ENCODE data around the gene RANBP3.

Gene RANBP3

DNA sequence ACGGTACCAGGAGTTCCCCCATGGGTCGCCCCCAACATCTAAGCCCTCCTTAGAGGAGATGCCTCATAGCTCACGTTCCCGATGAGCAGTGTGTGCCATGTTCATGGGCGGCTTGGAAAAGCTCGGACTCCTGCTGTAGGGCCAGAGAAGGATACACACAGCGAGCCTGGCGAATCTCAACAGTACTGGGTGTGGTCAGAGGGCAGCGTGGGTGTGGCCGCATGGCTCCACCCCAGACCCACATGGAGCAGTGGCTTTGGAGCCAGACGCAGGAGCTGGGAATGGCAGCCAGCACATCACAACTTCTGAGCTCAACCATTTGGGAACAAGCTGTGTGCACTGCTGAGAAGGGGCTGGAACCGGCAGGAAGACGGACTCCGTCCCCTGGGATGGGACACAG, 48.3 kb downstream of the RANBP3 start:
- DNase-seq (ENCODE audit: low read depth in 3 of 3): no peak

DNA sequence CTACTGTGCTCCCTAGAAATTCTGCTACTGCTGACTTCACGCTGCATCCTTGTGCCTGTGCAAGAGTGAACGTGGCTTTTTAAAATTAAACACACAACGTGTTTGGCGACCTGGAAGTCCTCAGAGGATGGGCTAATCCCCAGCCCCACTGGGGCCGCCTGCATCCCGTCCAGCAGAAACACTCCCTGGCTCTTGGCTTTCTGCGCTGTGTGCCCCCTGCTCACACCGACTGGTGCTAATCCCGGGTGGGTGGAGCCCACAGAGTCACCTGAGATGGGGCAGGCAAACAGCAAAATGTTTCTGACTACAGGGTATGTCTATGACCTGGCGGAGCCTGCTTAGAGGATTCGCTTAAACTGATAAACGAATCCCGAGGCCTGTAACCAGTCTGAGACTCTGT, 48.8 kb downstream of the RANBP3 start:
- DNase-seq (ENCODE audit: low read depth in 3 of 3): no peak

DNA sequence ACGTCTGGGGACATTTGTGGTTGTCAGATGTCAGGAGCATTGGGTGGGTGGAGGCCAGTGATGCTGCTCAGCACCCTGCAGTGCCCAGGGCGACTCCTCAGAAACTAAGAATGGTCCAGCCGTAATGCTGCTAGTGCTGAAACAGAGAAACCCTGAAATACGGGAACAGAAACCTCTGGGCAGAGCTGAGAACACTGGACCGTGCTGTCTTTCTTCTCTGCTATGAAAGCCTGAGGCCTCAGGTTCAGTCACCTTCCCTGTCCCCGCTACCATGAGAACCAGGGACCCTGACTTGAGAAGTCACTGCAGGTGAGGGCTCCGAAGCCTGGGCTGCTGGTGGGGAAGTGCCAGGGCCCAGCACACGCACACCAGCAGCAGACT, 50.5 kb downstream of the RANBP3 start:
- DNase-seq (ENCODE audit: low read depth in 3 of 3): no peak

DNA sequence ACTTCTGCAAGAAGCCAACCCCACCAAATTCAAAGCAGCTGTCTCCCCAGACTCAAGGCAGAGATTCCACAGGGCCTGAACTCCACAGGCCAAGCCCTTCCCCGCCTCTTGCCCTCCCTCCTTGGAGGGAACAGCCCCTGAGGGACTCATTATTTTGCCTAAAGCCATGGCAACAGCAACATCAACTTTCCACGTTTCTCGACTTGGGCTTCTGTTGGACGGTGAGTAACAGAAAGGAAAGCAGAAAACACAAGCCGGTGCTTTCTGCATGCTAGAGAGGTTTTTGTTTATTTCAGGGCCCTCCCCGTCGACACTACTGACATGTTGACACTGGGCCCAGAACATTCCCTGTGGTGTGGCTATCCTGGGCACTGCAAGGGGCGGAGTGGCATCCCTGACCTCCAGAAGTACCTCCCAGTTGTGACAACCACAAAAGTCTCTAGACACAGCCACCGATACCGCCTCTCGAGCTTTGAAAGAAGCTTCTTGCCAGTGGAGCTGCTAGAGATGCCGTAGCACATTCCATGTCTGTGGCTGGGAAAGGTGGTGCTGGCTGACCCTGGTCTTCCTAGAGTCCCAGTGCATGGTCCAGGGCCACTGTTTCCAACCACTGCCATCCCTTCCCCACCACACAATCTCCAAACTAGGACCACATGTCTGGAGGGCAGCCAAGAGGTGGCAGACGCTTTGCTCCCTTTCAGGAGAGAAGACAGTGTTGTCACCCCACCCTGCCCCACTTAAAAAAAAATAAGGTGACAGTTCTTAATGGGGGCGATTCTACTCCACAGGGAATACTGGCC, 51.1 kb downstream of the RANBP3 start:
- no peak for DNase-seq (ENCODE audit: low read depth in 3 of 3)

DNA sequence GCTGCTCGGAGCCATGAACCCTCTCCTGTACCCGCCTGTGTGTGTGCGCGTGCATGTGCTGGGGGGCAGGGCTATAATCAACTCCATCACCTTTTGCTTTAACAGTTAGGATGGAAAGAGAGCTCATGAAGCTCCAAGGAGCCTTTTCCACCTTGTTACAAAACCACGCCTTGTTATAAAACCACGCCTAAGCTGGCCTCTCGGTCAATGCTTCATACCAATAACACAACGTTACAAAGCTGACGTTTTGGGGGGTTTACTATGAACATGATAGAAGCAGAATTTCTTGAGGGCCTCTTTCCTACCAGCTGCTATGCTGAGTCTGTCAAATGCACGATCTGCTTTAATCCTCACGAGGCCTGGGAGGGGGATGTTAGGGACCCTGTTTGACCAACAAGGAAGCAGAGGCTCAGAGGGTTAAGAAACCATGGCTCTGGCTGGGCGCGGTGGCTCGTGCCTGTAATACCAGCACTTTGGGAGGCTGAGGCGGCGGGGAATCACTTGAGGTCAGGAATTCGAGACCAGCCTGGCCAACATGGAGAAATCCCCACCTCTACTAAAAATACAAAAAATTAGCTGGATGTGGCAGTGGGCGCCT, 52.0 kb downstream of the RANBP3 start:
- no peak for DNase-seq (ENCODE audit: low read depth in 3 of 3)

DNA sequence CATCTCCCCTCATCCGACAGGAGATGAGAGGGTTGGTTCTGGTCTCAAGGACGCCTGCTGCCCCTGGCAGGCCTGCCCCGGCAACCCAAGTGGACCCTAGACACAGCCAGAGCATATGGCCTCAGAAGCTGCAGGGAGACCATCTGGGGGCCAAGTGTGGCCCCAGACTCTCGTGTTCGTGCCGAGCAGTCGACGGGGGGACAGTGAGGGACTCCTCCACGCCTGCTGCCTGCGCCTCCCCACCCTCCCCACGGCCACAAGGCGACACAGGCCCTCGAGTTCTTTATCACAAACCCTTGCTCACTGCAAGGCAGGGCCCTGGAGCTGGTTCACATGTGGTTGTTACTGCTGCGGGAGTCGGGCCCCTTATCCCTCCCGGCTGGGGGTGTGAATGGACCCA, 54.6 kb downstream of the RANBP3 start:
- no peak for DNase-seq (ENCODE audit: low read depth in 3 of 3)

DNA sequence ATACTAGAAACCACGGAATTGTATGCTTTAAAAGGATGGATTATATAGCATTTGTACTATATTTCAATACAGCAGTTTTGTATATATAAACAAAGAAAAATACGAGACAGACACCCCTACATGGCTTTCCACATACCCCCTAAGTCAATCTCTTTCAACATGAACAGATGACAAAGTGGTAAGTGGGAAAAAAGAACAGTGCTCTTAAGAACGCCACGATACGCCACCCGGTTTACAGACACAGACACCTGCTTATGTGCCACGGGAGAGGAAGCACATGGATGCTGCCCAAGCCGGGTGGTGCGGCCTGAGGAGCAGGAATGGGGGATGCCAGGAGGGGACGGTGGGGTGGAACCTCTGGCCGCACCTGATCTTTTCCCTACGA, 55.8 kb downstream of the RANBP3 start:
- DNase-seq (ENCODE audit: low read depth in 3 of 3): no peak

DNA sequence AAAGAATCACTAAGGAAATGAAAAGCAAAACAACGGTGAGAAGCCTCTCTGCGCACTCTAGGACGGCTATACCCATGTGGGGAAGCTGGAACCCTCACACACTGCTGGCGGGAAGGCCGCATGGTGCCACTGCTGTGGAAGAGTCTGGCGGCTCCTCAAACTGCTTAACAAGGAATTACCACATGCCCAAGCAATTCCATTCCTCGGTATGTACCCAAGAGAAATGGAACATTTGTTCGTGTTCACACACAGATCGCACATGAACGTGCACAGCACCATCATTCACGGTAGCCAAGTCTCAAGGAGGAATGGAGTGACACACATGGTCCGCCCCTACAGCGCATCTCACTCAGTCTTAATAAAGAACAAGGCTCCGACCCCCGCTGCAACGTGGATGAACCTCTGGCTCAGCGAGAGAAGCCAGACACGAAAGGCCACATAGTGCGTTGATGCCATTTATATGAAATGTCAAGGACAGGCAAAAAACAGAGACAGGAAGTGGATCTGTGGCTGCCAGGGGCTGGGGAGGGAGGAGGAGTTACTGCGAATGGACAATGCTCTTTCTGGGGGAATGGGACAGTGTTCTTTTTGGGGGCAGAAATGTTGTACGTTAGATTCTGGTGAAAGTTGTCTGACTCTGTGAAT, 56.3 kb downstream of the RANBP3 start:
- no peak for DNase-seq (ENCODE audit: low read depth in 3 of 3)

DNA sequence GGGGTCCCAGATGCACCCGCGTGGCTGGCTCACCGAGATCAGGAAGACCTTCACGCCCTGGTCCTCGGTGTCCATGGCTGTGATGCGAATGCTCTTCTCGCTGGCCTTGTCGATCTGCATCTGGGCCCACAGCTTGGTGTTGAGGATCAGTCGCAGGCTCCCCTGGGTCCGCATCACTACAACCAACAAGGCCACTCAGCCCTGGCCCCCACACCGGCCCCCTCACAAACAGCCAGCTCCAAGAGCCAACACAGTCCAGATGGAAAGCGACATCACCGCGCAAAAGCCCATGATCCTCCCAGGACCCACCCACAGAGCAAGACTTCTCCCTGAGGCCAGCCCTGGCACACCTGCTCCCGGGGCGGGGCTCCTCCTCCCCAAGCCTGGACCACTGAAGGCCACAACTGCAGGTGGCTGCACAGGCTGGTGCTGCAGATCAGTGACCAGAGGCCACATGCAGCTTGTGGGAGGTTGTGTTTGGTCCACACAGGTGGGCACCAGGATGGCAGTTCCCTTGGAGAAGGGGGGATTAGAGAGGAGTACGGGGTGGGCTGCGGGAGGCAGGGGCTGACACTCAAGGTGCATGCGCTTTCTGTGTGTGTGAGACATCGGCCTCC, 59.4 kb downstream of the RANBP3 start:
- DNase-seq (ENCODE audit: low read depth in 3 of 3): no peak

DNA sequence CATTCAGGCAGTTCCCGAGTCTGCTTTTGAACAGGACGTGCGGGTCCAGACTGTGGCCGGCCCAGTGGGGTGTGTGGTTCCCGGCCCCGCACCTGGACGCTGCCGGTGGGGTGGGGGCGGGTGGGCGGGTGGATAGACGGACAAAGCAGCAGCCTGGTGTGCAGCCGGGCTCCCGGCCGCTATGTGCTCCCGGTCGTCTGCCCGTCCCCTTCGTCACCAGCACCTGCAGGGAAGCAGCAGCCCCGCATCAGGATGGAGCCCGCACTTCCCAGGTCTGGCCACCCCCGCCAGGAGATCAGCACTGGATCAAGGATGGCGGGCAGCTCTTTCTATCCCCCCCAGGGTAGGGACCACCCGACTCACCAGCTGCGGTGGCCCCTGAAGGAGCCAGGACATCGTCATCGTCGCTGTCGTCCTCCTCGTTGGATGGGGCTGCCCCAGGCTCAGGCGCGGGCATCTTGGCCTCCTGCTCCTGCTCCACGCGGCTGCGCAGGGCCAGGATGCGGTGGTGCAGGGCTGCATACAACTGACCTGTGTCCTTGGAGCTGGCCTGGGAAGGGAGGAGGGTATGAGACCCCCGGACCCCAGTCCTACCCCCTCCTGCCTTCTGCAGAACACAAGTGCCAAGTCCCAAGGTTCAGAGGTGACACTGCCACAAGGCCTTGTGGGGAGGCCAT, 60.4 kb downstream of the RANBP3 start:
- DNase-seq (ENCODE audit: low read depth in 3 of 3): no peak

DNA sequence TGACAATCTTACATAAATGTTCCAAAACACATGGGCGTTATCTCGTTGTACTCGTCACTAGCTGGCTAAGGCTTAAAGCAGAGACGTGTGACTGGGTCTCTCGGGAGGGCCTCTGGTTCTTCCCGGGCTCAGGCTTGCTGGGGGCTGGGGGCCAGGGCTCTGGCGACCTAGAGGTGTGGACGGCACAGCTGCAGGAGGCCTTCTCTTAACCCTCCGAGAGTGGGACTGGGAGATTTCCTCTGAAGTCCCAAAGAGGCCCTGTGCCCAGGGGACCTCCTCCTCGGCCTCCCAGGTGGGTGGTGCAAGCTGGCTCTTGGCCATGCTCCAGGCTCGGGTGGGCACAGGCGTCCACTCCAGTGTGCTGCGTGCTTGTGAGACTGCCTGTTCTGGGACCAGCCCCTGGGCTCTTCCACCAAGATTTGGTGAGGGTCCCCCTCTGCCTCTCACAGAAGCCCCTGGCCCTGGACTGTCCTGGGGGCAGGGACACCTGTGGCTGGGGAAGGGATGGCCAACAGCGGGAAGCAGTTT, 61.7 kb downstream of the RANBP3 start:
- DNase-seq (ENCODE audit: low read depth in 3 of 3): no peak

DNA sequence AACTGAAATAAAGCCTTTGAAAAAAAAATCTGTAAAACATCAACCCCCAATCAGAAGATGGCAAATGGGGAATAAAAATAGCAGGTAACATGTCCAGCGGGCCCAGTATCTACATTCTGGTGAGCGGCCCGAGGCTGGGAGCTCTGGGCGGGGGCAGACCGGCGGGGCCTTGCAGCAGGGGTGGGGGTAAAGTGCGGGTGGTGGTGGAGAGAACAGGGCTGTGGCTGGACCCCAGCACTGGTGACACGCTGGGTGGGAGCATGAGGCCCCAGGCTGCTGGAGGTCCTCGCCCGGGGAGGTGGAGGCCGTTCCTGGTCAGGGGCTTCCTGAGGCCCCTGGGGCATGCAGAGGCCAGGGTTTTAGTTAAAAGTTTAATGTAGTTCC, 62.2 kb downstream of the RANBP3 start:
- no peak for DNase-seq (ENCODE audit: low read depth in 3 of 3)

DNA sequence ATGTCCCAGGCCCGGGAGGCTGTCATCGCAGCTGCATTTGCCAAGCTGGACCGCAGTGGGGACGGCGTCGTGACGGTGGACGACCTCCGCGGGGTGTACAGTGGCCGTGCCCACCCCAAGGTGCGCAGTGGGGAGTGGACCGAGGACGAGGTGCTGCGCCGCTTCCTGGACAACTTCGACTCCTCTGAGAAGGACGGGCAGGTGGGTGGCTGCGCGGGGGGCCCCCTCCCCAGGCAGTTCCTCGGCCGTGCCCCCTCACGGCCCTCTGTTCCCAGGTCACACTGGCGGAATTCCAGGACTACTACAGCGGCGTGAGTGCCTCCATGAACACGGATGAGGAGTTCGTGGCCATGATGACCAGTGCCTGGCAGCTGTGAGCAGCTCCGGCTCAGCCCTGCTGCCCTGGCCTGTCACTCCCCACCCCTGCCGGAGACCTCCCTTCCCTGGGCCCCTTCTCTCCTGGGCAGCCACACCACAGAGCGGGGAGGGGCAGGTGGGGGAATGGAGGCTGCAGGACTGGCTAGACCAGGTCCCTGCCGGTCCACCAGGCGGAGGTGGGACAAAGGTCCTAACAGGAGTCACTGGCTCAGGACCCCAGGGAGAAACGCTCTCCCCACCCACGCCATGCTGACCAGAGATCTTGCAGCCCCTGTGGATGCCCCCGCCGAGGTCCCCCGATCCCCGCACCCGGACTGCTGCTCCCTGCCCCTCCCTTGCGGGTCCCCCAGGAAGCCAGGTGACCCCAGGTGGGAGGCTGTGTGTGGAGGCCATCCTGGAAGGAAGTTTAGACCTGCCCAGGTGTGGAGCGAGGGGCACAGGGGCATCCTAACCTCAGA, 62.8 kb downstream of the RANBP3 start:
- DNase-seq (ENCODE audit: low read depth in 3 of 3): no peak

DNA sequence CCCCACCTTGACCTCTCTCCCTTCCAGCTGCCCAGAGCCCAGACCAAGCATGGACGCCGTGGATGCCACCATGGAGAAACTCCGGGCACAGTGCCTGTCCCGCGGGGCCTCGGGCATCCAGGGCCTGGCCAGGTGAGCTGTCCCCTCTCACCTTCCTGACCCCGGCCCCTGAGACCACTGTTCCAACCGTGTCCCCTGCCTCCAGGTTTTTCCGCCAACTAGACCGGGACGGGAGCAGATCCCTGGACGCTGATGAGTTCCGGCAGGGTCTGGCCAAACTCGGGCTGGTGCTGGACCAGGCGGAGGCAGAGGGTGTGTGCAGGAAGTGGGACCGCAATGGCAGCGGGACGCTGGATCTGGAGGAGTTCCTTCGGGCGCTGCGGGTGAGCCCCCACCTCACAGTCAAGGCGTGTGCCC, 63.6 kb downstream of the RANBP3 start:
- DNase-seq (ENCODE audit: low read depth in 3 of 3): no peak

DNA sequence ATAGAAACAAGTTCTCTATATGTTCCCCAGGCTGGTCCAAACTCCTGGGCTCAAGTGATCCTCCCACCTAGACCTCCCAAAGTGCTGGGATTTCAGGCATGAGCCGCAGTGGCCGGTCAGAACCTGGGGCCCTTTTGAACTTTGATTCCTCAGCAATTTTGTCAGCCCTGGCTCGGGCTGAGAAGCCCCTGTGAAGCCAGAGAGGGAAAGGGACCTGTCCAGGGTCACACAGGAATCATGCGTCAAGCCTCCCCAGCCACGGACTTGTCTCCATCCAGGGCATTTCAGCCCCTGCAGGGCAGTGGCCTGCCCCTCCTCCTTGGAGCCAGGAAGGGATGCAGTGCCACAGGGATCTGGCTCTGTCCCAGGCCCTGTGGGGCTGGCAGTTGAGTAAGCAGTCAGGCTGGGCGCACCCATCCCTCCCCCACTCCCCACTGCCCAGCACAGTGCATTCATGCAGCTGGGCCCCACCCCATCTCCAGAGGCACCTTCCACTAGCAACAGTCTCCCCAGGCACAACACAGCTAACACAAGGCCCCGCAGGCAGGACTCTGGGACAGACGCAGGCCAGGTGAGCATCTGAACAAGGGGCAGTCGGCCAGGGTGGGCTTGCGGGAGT, 64.1 kb downstream of the RANBP3 start, which contains the start of gene CAPS:
TSS of gene CAPS (plus strand) at position 516 of the 619 bp plus-strand sequence. CDS start 153 bp downstream, outside the sequence.
- DNase-seq (ENCODE audit: low read depth in 3 of 3): no peak

DNA sequence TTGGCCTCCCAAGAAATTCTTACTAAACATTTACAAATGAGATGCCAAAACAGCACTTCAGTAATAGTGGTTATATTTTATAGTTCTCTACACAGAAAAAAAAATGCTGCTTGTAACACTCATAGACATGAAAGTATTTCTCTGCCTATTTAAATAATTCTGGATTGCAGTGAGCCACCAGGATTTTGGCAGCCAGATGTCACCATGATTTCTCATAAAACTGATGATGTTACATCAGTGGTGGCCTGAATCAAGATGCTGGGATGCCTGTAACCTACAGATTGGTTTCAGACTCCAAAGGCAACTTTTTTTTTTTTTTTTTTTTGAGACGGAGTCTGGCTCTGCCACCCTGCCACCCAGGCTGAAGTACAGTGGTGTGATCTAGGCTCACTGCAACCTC, 66.6 kb downstream of the RANBP3 start:
- no peak for DNase-seq (ENCODE audit: low read depth in 3 of 3)

DNA sequence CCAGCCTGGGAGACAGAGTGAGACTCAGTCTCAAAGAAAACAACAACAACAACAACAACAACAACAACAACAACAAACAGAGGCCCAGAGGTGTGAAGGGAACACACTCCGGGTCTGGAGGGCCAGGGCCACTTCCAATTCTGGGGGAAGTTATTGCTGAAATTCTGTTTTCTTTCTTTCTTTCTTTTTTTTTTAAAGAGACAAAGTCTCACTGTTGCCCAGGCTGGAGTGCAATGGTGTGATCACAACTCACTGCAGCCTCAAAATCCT, 67.4 kb downstream of the RANBP3 start:
- no peak for DNase-seq (ENCODE audit: low read depth in 3 of 3)

DNA sequence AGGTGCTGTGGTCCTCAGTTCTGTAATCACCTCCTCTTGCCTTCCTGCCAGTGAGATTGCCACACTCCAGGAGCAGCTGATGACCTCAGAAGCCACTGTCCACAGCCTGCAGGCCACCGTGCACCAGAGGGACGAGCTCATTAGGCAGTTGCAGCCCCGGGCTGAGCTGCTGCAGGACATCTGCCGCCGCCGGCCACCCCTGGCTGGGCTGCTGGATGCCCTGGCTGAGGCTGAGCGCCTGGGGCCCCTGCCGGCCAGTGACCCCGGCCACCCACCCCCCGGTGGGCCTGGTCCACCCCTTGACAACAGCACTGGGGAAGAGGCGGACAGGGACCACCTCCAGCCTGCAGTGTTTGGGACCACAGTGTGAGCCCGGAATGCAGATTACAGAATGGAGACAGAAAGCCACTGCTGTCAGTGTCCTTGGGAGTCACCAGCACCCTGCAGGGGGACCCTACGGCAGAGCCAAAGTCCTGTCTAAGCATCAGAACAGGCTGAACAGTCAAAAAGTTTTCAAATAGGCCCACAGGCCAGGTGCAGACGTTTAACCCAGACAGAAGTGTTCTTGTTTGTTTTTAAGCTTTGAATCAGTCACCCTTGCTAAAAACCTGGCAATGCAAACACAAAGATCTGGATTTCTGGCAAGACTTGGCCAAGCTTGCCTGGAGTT, 69.0 kb downstream of the RANBP3 start:
- no peak for DNase-seq (ENCODE audit: low read depth in 3 of 3)

DNA sequence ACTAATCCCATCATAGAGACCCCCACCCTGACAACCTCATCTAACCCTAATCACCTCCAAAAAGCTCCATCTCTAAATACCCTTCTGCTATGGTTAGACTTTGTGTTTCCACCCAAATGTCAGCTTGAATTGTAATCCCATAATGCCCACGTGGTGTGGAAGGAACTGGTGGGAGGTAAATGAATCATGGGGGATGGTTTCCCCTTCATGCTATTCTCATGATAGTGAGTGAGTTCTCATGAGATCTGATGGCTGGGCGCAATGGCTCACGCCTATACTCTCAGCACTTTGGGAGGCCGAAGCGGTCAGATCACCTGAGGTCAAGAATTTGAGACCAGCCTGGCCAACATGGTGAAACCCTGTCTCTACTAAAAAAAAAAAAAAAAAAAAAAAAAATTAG, 70.7 kb downstream of the RANBP3 start:
- DNase-seq (ENCODE audit: low read depth in 3 of 3): no peak

DNA sequence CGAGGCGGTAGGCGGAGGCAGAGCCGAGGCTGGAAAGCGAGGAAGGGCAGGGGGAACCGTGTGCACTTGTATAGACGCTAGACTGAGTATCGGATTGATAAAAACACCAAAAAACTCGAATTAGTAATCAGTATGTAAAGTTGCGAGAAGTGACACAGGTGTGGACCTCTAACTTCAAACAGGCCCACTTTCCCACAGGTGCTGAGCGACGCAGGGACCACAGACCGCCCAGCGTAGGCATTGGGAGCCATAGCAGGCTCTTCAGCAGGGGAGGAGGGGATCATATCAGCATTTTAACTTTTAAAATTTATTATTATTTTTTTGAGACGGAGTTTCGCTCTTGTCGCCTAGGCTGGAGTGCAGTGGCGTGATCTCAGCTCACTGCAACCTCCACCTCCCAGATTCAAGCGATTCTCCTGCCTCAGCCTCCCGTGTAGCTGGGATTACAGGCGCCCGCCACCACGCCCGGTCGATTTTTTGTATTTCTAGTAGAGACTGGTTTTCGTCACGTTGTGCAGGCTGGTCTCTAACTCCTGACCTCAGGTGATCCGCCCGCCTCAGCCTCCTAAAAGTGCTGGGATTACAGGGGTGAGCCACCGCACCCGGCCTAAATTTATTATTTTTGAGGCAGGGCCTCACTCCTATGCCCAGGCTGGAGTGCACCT, 72.7 kb downstream of the RANBP3 start:
- DNase-seq (ENCODE audit: low read depth in 3 of 3): no peak

Measured in stimulated activated CD4-positive, alpha-beta T cell treated with anti-CD3 and anti-CD28 coated beads, TNF-alpha, amount 100 ng/mL, for 48 hours (primary cell).